ENCODE measurements around the gene ZNF468. TPM values are rescaled to one million over a fixed set of nuclear protein-coding genes. Genes with fewer than 3 reads are reported as not detected.
"Not testable (repeated sequence)": the region's sequence is repeated elsewhere in the genome, so short reads cannot be mapped to it uniquely, and the experiment has no call there.

The ZNF468 gene
- total RNA-seq, 1 experiment from 2014 or later, result 19.1 TPM

- in situ Hi-C loops (cut with HindIII; ENCODE audit: low pct_unique_long_range_greater_than_20kb, low sequenced_read_pairs), result not testable (repeated sequence)
Observed at GRCh38 chr19:52840825-52841465, 16.5 kb downstream of the ZNF468 start.

GRCh38 chr19:52834289-52834688 lies 23.1 kb downstream of the ZNF468 start:
- DNase-seq (ENCODE audit: low read depth, low spot score); in situ Hi-C loops (cut with HindIII; ENCODE audit: low pct_unique_long_range_greater_than_20kb, low sequenced_read_pairs): not testable (repeated sequence)

More at GRCh38 chr19:52840825-52841465, 16.5 kb downstream of the ZNF468 start:
- DNase-seq (ENCODE audit: low read depth, low spot score), result not testable (repeated sequence)

- DNase-seq (ENCODE audit: low read depth, low spot score); in situ Hi-C loops (cut with HindIII; ENCODE audit: low pct_unique_long_range_greater_than_20kb, low sequenced_read_pairs): not testable (repeated sequence)
Observed at GRCh38 chr19:52833541-52833940, 23.9 kb downstream of the ZNF468 start.

GRCh38 chr19:52829866-52830265 lies 27.6 kb downstream of the ZNF468 start:
- DNase-seq (ENCODE audit: low read depth, low spot score); in situ Hi-C loops (cut with HindIII; ENCODE audit: low pct_unique_long_range_greater_than_20kb, low sequenced_read_pairs): not testable (repeated sequence)

GRCh38 chr19:52825765-52826164 lies 31.7 kb downstream of the ZNF468 start:
- DNase-seq (ENCODE audit: low read depth, low spot score), result no peak
- in situ Hi-C loops (cut with HindIII; ENCODE audit: low pct_unique_long_range_greater_than_20kb, low sequenced_read_pairs), result no loop called here

GRCh38 chr19:52823676-52824075 lies 33.7 kb downstream of the ZNF468 start:
- in situ Hi-C loops (cut with HindIII; ENCODE audit: low pct_unique_long_range_greater_than_20kb, low sequenced_read_pairs), result no loop called here
- DNase-seq (ENCODE audit: low read depth, low spot score), result no peak

GRCh38 chr19:52821204-52821960 lies 36.0 kb downstream of the ZNF468 start, which contains the start of gene ZNF28:
ZNF28 (minus strand) TSS chr19:52821633; CDS start chr19:52817958, 3,675 bp downstream.
- peak; percentile 49 for DNase-seq (ENCODE audit: low read depth, low spot score)

GRCh38 chr19:52820472-52821203 lies 36.8 kb downstream of the ZNF468 start:
- DNase-seq (ENCODE audit: low read depth, low spot score); in situ Hi-C loops (cut with HindIII; ENCODE audit: low pct_unique_long_range_greater_than_20kb, low sequenced_read_pairs): not testable (repeated sequence)

More at GRCh38 chr19:52821204-52821960, 36.0 kb downstream of the ZNF468 start, which contains the start of gene ZNF28:
- in situ Hi-C loops (cut with HindIII; ENCODE audit: low pct_unique_long_range_greater_than_20kb, low sequenced_read_pairs), result not testable (repeated sequence)

- no peak for DNase-seq (ENCODE audit: low read depth, low spot score)
- in situ Hi-C loops (cut with HindIII; ENCODE audit: low pct_unique_long_range_greater_than_20kb, low sequenced_read_pairs), result no loop called here
Observed at GRCh38 chr19:52809801-52810200, 47.6 kb downstream of the ZNF468 start.

GRCh38 chr19:52799950-52800640 lies 57.3 kb downstream of the ZNF468 start:
- DNase-seq (ENCODE audit: low read depth, low spot score), result not testable (repeated sequence)

GRCh38 chr19:52789440-52789839 lies 68.0 kb downstream of the ZNF468 start:
- in situ Hi-C loops (cut with HindIII; ENCODE audit: low pct_unique_long_range_greater_than_20kb, low sequenced_read_pairs), result no loop called here
- no peak for DNase-seq (ENCODE audit: low read depth, low spot score)

More at GRCh38 chr19:52799950-52800640, 57.3 kb downstream of the ZNF468 start:
- in situ Hi-C loops (cut with HindIII; ENCODE audit: low pct_unique_long_range_greater_than_20kb, low sequenced_read_pairs), result not testable (repeated sequence)

Small RNAs within 50 kb of the gene (small RNA-seq; reads per million reads assigned to genes)
- gene ZNF320, result 0 to 0.04 reads per million in 2 experiments

Other genes with a start within 250 kb of the ZNF468 start
- 11.3 and 14.1 TPM in 2 replicates for gene ZNF83, start 219.3 kb downstream of the ZNF468 start, total RNA-seq (2014; rRNA removed; shearing (Covaris generic))
- 4.5 and 4.9 TPM in 2 replicates for gene ZNF611, start 122.6 kb downstream of the ZNF468 start, total RNA-seq (2014; rRNA removed; shearing (Covaris generic))
- gene ZNF600, start 70.8 kb downstream of the ZNF468 start, total RNA-seq (2014; rRNA removed; shearing (Covaris generic)), result 3.0 and 4.0 TPM in 2 replicates
- gene ZNF28, start 36.0 kb downstream of the ZNF468 start, total RNA-seq (2014; rRNA removed; shearing (Covaris generic)), result 15.3 and 23.0 TPM in 2 replicates
- gene ZNF320, start 40.0 kb upstream of the ZNF468 start, total RNA-seq (2014; rRNA removed; shearing (Covaris generic)), result 4.9 and 9.9 TPM in 2 replicates
- gene ZNF888, start 65.8 kb upstream of the ZNF468 start, total RNA-seq (2014; rRNA removed; shearing (Covaris generic)), result 1.5 and 1.9 TPM in 2 replicates
- 9.0 and 9.1 TPM in 2 replicates for gene ZNF816, start 105.3 kb upstream of the ZNF468 start, total RNA-seq (2014; rRNA removed; shearing (Covaris generic))
- gene ERVV-1, start 156.3 kb upstream of the ZNF468 start, total RNA-seq (2014; rRNA removed; shearing (Covaris generic)), result not detected in 2 replicates
- gene ERVV-2, start 187.1 kb upstream of the ZNF468 start, total RNA-seq (2014; rRNA removed; shearing (Covaris generic)), result 0.08 and 0.18 TPM in 2 replicates
- gene ZNF160, start 245.8 kb upstream of the ZNF468 start, total RNA-seq (2014; rRNA removed; shearing (Covaris generic)), result 19.4 and 23.4 TPM in 2 replicates